ENCODE results near the gene EPN3. TPM values are rescaled to one million over a fixed set of nuclear protein-coding genes. Genes with fewer than 3 reads are reported as not detected.

Gene EPN3
- total RNA-seq, 4 donors from 2014 or later = 0.30 to 41.1 TPM; not detected in 2

DNA sequence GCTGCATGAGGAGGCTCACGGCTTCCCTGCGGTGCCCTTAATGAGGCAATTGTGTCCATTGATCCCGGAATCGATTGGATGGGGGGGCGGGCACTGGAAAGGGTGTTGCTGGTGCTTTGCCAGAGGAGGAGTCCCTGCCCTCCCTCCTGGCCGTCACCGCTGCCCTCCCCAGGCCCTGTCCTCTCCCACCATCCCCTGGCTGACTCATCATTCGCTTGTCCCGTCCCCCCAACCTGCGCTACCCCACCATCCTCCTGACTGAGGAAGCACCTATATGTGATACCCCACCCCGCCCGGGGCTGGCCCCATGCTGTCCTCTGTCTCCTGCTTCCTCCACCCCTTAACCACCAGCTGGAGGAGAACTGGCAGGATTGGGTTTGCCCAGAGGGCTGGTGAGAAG is 48.8 kb downstream of the EPN3 start:
- intact Hi-C loops (cut with DNase I; ENCODE audit: low total_unique reads) = no loop called here
- H3K4me3 ChIP-seq = no peak overlapping the region
- no peaks in the 10 kb centered on the region for H3K36me3 ChIP-seq
- no peak for DNase-seq
- H3K4me1 ChIP-seq = no peaks in the 10 kb centered on the region
- no peaks in the 10 kb centered on the region for H3K9me3 ChIP-seq
- TF ChIP-seq POLR2A (IDR thresholded peaks at IDR 0.05) = no peak
- TF ChIP-seq, protein P1, sequence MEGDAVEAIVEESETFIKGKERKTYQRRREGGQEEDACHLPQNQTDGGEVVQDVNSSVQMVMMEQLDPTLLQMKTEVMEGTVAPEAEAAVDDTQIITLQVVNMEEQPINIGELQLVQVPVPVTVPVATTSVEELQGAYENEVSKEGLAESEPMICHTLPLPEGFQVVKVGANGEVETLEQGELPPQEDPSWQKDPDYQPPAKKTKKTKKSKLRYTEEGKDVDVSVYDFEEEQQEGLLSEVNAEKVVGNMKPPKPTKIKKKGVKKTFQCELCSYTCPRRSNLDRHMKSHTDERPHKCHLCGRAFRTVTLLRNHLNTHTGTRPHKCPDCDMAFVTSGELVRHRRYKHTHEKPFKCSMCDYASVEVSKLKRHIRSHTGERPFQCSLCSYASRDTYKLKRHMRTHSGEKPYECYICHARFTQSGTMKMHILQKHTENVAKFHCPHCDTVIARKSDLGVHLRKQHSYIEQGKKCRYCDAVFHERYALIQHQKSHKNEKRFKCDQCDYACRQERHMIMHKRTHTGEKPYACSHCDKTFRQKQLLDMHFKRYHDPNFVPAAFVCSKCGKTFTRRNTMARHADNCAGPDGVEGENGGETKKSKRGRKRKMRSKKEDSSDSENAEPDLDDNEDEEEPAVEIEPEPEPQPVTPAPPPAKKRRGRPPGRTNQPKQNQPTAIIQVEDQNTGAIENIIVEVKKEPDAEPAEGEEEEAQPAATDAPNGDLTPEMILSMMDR (IDR thresholded peaks at IDR 0.05) = no peak
- no peak overlapping the region for H3K27ac ChIP-seq
- no peaks in the 10 kb centered on the region for H3K27me3 ChIP-seq

DNA sequence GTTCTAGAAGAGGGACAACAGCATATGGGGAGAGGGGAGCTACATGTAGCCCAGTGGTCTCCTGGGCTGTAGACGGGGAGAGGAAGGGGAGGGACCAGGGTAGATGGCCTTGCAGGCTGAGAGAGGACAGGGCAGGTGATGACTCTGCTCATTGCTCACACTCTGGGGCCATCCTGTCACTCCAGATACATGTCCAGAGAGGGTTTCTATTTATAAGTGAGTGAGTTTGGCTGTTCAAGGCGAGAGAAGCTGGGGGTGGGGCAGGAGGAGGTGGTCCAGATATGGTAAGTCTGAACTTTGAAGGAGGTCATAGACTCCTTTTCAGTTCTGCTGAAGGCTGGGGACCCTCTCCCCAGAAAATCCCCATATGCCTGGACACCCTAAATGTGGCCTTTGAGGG is 50.2 kb downstream of the EPN3 start:
- Histone ChIP-seq H3K4me1 (no peaks in the 10 kb centered on the region), H3K36me3 (no peaks in the 10 kb centered on the region), H3K27me3 (no peaks in the 10 kb centered on the region), H3K9me3 (no peaks in the 10 kb centered on the region), H3K27ac (no peak overlapping the region), H3K4me3 (no peak overlapping the region)
- intact Hi-C loops (cut with DNase I; ENCODE audit: low total_unique reads) = no loop called here
- TF ChIP-seq, protein P1 (IDR thresholded peaks at IDR 0.05) = no peak
- no peak for TF ChIP-seq POLR2A (IDR thresholded peaks at IDR 0.05)
- no peak for DNase-seq

DNA sequence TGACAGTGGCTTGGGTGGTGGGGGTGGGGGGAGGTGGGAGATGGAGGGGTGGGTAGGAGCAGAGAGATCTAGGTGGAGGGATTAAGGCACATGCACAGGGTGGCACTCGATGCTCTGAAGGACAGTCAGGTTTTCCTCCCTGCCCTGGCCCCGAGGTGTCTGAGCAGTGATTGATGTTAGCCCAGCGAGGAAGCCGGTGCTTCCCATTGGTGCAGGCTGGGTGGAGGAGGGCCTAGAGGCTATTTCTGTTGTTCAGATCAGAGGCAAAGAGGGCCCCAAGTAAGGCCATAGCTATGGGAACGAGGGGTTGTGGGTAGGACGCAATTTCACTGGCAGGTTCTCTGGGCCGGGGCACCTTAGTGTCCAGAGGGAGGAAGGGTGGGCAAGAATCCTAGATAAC is 51.1 kb downstream of the EPN3 start:
- TF ChIP-seq, protein P1 (IDR thresholded peaks at IDR 0.05) = no peak
- TF ChIP-seq POLR2A (IDR thresholded peaks at IDR 0.05) = no peak
- Histone ChIP-seq H3K36me3 (no peaks in the 10 kb centered on the region), H3K27ac (no peak overlapping the region), H3K9me3 (no peaks in the 10 kb centered on the region), H3K27me3 (no peaks in the 10 kb centered on the region), H3K4me1 (peaks cover 0 to 3% of the 10 kb centered on the region in 2 donors), H3K4me3 (no peak overlapping the region)
- intact Hi-C loops (cut with DNase I; ENCODE audit: low total_unique reads) = no loop called here
- no peak for DNase-seq

DNA sequence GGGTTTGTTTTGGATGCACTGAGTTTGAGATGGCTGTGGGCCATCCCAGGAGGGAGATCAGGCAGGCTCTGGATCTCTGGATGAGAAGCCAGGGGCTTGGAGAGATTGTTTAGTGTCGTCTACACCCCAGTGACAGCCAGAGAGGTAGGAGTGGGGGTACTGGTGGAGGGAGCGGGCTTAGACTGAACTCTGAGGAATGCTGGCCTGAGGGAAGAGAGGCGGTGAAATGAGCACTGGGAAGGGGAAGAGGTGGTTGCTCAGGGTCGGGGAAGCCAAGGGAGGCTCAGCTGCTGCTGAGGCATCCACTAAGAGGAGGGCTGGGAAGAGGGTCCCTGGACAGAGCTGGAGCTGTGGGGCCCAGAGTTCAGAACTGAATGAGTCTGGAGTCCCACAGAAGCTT is 51.6 kb downstream of the EPN3 start:
- no peak for DNase-seq
- H3K4me3 ChIP-seq = no peak overlapping the region
- intact Hi-C loops (cut with DNase I; ENCODE audit: low total_unique reads) = no loop called here

DNA sequence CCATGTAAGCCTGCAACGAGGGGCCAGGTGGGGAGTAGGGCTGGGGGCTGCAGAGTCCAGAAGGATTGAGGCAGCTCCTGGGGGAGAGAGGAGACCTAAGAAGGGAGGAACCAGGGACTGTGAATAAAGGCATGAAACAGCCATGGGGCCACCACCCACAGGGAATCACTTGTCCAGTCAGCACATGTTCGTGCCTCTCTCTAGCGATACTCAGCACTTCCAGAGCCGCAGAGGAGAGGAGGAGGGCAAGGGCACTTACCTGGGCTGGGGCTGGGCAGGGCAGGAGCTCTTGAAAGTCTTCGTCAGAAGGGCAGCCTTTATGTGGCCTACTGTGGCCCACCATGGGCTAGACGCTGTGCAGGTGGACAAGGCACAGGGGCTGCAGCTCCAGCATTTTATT is 52.2 kb downstream of the EPN3 start:
- intact Hi-C loops (cut with DNase I; ENCODE audit: low total_unique reads) = no loop called here
- no peak for DNase-seq
- H3K36me3 ChIP-seq = no peaks in the 10 kb centered on the region
- no peaks in the 10 kb centered on the region for H3K9me3 ChIP-seq
- H3K4me3 ChIP-seq = no peak overlapping the region
- TF ChIP-seq POLR2A (IDR thresholded peaks at IDR 0.05) = no peak
- TF ChIP-seq, protein P1 (IDR thresholded peaks at IDR 0.05) = no peak
- H3K27me3 ChIP-seq = no peaks in the 10 kb centered on the region
- H3K27ac ChIP-seq = no peak overlapping the region
- H3K4me1 ChIP-seq = peaks cover 0 to 12% of the 10 kb centered on the region in 2 donors

More for the DNA sequence above, 51.6 kb downstream of the EPN3 start:
- TF ChIP-seq POLR2A (IDR thresholded peaks at IDR 0.05) = no peak
- TF ChIP-seq, protein P1 (IDR thresholded peaks at IDR 0.05) = no peak
- no peaks in the 10 kb centered on the region for H3K27me3 ChIP-seq
- H3K27ac ChIP-seq = no peak overlapping the region
- H3K36me3 ChIP-seq = no peaks in the 10 kb centered on the region
- H3K4me1 ChIP-seq = peaks cover 0 to 8% of the 10 kb centered on the region in 2 donors
- no peaks in the 10 kb centered on the region for H3K9me3 ChIP-seq

Measured in uterus (tissue), 4 donors.